SK-N-SH treated with all-trans-retinoic acid at 6 μM for 48 hours (cell line): Measurements from ENCODE around the gene ATXN3L.

Experiments used
- ATAC-seq: fragments of 200-7000 bp; cut with Tn5 transposase; 3 replicates; pipeline ENCODE4 v1.9.1; 2020; ENCODE audit warnings: mild to moderate bottlenecking, moderate library complexity
- ARNTL ChIP-seq: fragments of 450-650 bp; formaldehyde crosslinking; IDR thresholded peaks from 2 replicates; pipeline ENCODE4 v1.5.0; 2020; ENCODE audit warnings: low read depth, mild to moderate bottlenecking, moderate library complexity, borderline replicate concordance
- BACH2 ChIP-seq: fragments of 250-450 bp; sonication (Bioruptor Pico); IDR thresholded peaks from 2 replicates; pipeline ENCODE4 v1.9.0; 2021; ENCODE audit warnings: mild to moderate bottlenecking, borderline replicate concordance
- CREB5 ChIP-seq: fragments of 250-450 bp; sonication (Bioruptor Pico); IDR thresholded peaks from 2 replicates; pipeline ENCODE4 v1.5.1; 2020; ENCODE audit warnings: low read depth, mild to moderate bottlenecking, moderate library complexity
- CSDC2 ChIP-seq: fragments of 250-450 bp; sonication (Bioruptor Pico); IDR thresholded peaks from 2 replicates; pipeline ENCODE4 v1.5.0; 2020; ENCODE audit warnings: mild to moderate bottlenecking, moderate library complexity
- CSRNP3 ChIP-seq: fragments of 250-450 bp; sonication (Bioruptor Pico); IDR thresholded peaks from 2 replicates; pipeline ENCODE4 v1.5.1; 2021; ENCODE audit warnings: mild to moderate bottlenecking, moderate library complexity
- ESRRG ChIP-seq: fragments of 250-450 bp; sonication (Bioruptor Pico); IDR thresholded peaks from 2 replicates; pipeline ENCODE4 v1.6.1; 2021; ENCODE audit warnings: mild to moderate bottlenecking
- GLIS3 ChIP-seq: fragments of 250-450 bp; sonication (Bioruptor Pico); IDR thresholded peaks from 2 replicates; pipeline ENCODE4 v1.5.0; 2020; ENCODE audit warnings: mild to moderate bottlenecking, moderate library complexity
- ISL1 ChIP-seq: fragments of 250-450 bp; sonication (Bioruptor Pico); IDR thresholded peaks from 2 replicates; pipeline ENCODE4 v2.1.2; 2022; ENCODE audit warnings: mild to moderate bottlenecking, moderate library complexity
- OSR1 ChIP-seq: fragments of 250-450 bp; sonication (Bioruptor Pico); IDR thresholded peaks from 2 replicates; pipeline ENCODE4 v1.8.0; 2022; ENCODE audit warnings: moderate library complexity, mild to moderate bottlenecking, inconsistent platforms
- PATZ1 ChIP-seq: fragments of 250-450 bp; sonication (Bioruptor Pico); IDR thresholded peaks from 2 replicates; pipeline ENCODE4 v1.8.0; 2020; ENCODE audit warnings: mild to moderate bottlenecking, moderate library complexity, borderline replicate concordance
- POU6F1 ChIP-seq: fragments of 250-450 bp; sonication (Bioruptor Pico); IDR thresholded peaks from 2 replicates; pipeline ENCODE4 v1.8.0; 2021; ENCODE audit warnings: low read depth, mild to moderate bottlenecking, moderate library complexity, borderline replicate concordance
- PPARA ChIP-seq: fragments of 250-450 bp; sonication (Bioruptor Pico); IDR thresholded peaks from 2 replicates; pipeline ENCODE4 v1.5.0; 2020; ENCODE audit warnings: mild to moderate bottlenecking, borderline replicate concordance
- RARB ChIP-seq: fragments of 250-450 bp; sonication (Bioruptor Pico); IDR thresholded peaks from 2 replicates; pipeline ENCODE4 v1.8.0; 2021; ENCODE audit warnings: mild to moderate bottlenecking, moderate library complexity
- TOX ChIP-seq: fragments of 250-450 bp; sonication (Bioruptor Pico); IDR thresholded peaks from 2 replicates; pipeline ENCODE4 v1.8.0; 2021; ENCODE audit warnings: mild to moderate bottlenecking, moderate library complexity, borderline replicate concordance
- TSHZ2 ChIP-seq: fragments of 250-450 bp; sonication (Bioruptor Pico); IDR thresholded peaks from 2 replicates; pipeline ENCODE4 v1.5.0; 2020; ENCODE audit warnings: mild to moderate bottlenecking, moderate library complexity
- ZFP3 ChIP-seq: fragments of 250-450 bp; sonication (Bioruptor Pico); IDR thresholded peaks from 2 replicates; pipeline ENCODE4 v1.5.0; 2020; ENCODE audit warnings: mild to moderate bottlenecking, moderate library complexity
- ZFP30 ChIP-seq: fragments of 450-650 bp; formaldehyde crosslinking; IDR thresholded peaks from 2 replicates; pipeline ENCODE4 v1.5.0; 2022; ENCODE audit warnings: mild to moderate bottlenecking, moderate library complexity
- ZNF565 ChIP-seq: fragments of 450-650 bp; formaldehyde crosslinking; conservative IDR thresholded peaks from 2 replicates; pipeline ENCODE4 v1.5.0; 2020; ENCODE audit warnings: low read depth, mild to moderate bottlenecking, moderate library complexity
- ZNF70 ChIP-seq: fragments of 450-650 bp; formaldehyde crosslinking; IDR thresholded peaks from 2 replicates; pipeline ENCODE4 v1.5.0; 2020; ENCODE audit warnings: mild to moderate bottlenecking, moderate library complexity
- ZNF8 ChIP-seq: fragments of 450-650 bp; formaldehyde crosslinking; IDR thresholded peaks from 2 replicates; pipeline ENCODE4 v1.5.0; 2020; ENCODE audit warnings: mild to moderate bottlenecking, moderate library complexity

The ATXN3L gene

GRCh38 chrX:13305108-13305507 lies 14.7 kb downstream of the ATXN3L start:
- no peak for ATAC-seq
- TF ChIP-seq ZNF70 (CRISPR knock-in tag) = no peak
- no peak for TF ChIP-seq CSRNP3
- no peak for TF ChIP-seq CSDC2 (CRISPR knock-in tag)
- TF ChIP-seq PPARA = no peak
- no peak for TF ChIP-seq ZNF565 (CRISPR knock-in tag)
- TF ChIP-seq ISL1 = no peak
- TF ChIP-seq ESRRG (CRISPR knock-in tag) = no peak
- TF ChIP-seq TOX (CRISPR knock-in tag) = no peak
- TF ChIP-seq ZNF8 (CRISPR knock-in tag) = no peak
- no peak for TF ChIP-seq RARB (CRISPR knock-in tag)
- TF ChIP-seq BACH2 = no peak
- no peak for TF ChIP-seq TSHZ2 (CRISPR knock-in tag)
- no peak for TF ChIP-seq CREB5
- TF ChIP-seq PATZ1 (CRISPR knock-in tag) = no peak
- TF ChIP-seq ZFP30 (CRISPR knock-in tag) = no peak

- ATAC-seq = no peak; the same call in 2 of the 3 replicates
- TF ChIP-seq RARB (CRISPR knock-in tag) = no peak
- TF ChIP-seq POU6F1 (CRISPR knock-in tag) = no peak
- TF ChIP-seq ARNTL (CRISPR knock-in tag) = no peak
- TF ChIP-seq, all 23 proteins: peak for 0
Measured at GRCh38 chrX:13304052-13304451, 15.8 kb downstream of the ATXN3L start.

- peak; percentile 54 for ATAC-seq
Measured at GRCh38 chrX:13303248-13303647, 16.6 kb downstream of the ATXN3L start.

GRCh38 chrX:13298836-13299235 lies 21.0 kb downstream of the ATXN3L start:
- peak; percentile 9; the same call in 1 of the 3 replicates for ATAC-seq
- TF ChIP-seq TOX (CRISPR knock-in tag) (no peak), GLIS3 (no peak), ZFP3 (CRISPR knock-in tag) (no peak), OSR1 (CRISPR knock-in tag) (no peak), CSDC2 (CRISPR knock-in tag) (no peak), TSHZ2 (CRISPR knock-in tag) (no peak), ESRRG (CRISPR knock-in tag) (no peak), ZNF565 (CRISPR knock-in tag) (no peak), CREB5 (no peak), CSRNP3 (no peak)
